ENCODE results near the gene ANK3.

The ANK3 gene

DNA sequence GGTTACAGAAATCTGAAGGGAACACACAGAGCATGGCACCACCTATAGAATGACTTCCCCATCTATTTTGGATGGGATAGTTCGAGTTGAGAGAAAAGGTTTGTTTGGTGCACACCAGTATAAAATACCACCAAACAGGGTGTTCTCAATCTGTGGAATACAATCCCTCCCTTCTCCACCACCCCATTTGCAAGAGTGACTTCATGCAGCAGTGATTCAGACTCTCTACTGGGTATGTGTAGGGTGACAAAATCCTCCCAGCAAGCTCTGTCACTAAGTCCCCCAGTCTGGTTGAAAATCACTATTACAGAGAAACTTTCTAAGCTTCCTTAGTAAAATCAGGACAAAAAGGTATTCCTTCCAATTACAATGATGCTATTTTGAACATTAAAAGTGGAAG, 69.0 kb downstream of the ANK3 start:
- no peak for TF ChIP-seq CTCF (IDR thresholded peaks at IDR 0.05; ENCODE audit: low read depth, low read length)
- no peak for DNase-seq (ENCODE audit: extremely low read depth, low read depth)

GRCh38 chr10:60316029-60316428, 73.6 kb downstream of the ANK3 start:
- no peak for TF ChIP-seq CTCF (IDR thresholded peaks at IDR 0.05; ENCODE audit: low read depth, low read length)

DNA sequence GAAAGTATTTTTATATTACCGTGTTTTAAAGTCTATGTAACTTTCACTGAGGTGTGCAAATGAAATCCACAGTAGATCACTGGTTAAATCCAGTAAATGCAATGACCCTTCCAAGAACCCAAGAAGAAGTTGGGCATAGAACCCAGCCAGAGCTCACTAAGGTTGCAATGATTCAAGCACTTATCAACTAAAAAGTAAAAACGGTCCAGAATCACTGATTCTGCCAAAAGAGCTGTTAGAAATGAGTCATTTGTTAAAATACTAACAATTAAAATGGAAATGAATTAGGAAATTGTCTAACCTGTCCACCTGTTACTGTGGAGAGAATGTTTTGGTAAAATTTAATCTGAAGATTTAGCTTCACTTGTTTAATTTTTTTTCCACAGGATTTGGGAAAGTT, 74.4 kb downstream of the ANK3 start:
- no peak for TF ChIP-seq CTCF (IDR thresholded peaks at IDR 0.05; ENCODE audit: low read depth, low read length)

More at GRCh38 chr10:60316029-60316428, 73.6 kb downstream of the ANK3 start:
- DNase-seq (ENCODE audit: extremely low read depth, low read depth): no peak

GRCh38 chr10:60314069-60314940, 75.4 kb downstream of the ANK3 start:
- no peak for DNase-seq (ENCODE audit: extremely low read depth, low read depth)
- TF ChIP-seq CTCF (IDR thresholded peaks at IDR 0.05; ENCODE audit: low read depth, low read length): no peak

More for the DNA sequence above, 74.4 kb downstream of the ANK3 start:
- no peak for DNase-seq (ENCODE audit: extremely low read depth, low read depth)

DNA sequence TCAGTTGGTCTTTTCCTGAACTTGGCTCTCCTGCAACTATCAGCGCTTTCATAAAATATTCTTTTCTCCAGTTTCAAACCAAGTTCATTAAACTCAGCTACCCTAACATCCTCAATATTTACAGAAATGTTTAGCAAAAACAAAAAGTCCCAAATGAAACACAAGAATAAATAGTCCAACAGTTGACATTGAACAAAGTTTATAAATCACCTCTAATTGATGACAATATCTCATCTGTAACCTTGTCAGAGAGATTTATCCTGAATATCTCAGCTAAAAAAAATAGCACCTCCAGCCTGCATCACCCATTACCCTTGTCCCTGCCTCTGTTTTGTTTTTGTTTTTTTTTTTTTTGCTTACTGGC, 76.1 kb downstream of the ANK3 start:
- DNase-seq (ENCODE audit: extremely low read depth, low read depth): no peak

GRCh38 chr10:60312818-60313588, 76.7 kb downstream of the ANK3 start:
- no peak for DNase-seq (ENCODE audit: extremely low read depth, low read depth)

More for the DNA sequence above, 76.1 kb downstream of the ANK3 start:
- no peak for TF ChIP-seq CTCF (IDR thresholded peaks at IDR 0.05; ENCODE audit: low read depth, low read length)

More at GRCh38 chr10:60312818-60313588, 76.7 kb downstream of the ANK3 start:
- no peak for TF ChIP-seq CTCF (IDR thresholded peaks at IDR 0.05; ENCODE audit: low read depth, low read length)
